HG03575 (cell line): ENCODE measurements around the gene ITPKC.
"Not testable (repeated sequence)": the region's sequence is repeated elsewhere in the genome, so short reads cannot be mapped to it uniquely, and the experiment has no call there.

Source experiments
- ATAC-seq: cut with Tn5 transposase; IDR thresholded peaks from one replicate; pipeline ENCODE4 v1.9.1; 2021; ENCODE audit not compliant: unreplicated experiment, insufficient number of reproducible peaks, low FRiP score; ENCODE audit errors: extremely low read depth

The ITPKC gene

GRCh38 chr19:40755248-40755624, 38.3 kb downstream of the ITPKC start:
- ATAC-seq, result no peak

GRCh38 chr19:40755791-40756190, 38.9 kb downstream of the ITPKC start:
- no peak for ATAC-seq

DNA sequence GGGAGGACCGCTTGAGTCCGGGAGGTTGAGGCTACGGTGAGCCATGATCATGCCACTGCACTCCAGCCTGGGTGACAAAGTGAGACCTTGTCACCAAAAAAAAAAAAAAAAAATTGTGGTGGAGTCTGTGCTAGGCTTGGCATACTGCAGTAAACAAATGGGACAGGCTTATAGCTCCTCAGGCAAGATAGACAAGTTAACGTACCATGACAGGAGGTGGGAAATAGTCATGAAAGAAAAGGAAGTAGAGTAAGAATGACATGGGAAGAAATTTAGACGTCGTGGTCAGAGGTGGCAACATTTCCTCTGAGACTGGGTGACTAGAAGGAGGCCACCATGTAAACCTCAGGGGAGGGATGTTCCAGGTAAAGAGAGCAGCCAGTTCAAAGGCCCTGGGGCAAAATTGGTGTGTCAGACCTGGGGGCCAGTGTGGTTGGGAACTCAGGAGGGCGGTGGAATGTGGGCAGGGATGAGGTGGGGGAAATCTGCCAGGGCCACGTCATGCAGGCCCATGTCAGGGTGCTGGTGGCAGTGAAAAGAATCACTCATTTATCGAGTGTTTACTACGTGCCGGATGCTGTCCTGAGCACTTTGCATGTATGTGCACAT, 39.7 kb downstream of the ITPKC start:
- ATAC-seq, result no peak

- no peak for ATAC-seq
These were observed 41.6 kb downstream of the ITPKC start for GRCh38 chr19:40758491-40758890.

DNA sequence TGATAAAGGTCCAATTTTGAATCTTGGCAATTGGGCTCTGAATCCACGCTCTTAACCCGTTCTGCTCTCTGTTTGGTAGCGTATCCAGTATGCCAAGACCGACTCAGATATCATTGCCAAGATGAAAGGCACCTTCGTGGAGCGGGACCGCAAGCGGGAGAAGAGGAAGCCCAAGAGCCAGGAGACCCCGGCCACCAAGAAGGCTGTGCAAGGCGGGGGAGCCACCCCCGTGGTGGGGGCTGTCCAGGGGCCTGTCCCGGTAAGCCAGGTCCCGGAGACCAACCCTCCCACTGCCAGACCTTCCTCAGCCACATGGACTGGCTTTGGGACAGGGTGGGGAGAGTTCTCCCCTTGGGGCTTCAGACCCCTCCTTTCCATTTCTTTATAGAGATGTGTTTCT, 42.4 kb downstream of the ITPKC start:
- ATAC-seq, result no peak

DNA sequence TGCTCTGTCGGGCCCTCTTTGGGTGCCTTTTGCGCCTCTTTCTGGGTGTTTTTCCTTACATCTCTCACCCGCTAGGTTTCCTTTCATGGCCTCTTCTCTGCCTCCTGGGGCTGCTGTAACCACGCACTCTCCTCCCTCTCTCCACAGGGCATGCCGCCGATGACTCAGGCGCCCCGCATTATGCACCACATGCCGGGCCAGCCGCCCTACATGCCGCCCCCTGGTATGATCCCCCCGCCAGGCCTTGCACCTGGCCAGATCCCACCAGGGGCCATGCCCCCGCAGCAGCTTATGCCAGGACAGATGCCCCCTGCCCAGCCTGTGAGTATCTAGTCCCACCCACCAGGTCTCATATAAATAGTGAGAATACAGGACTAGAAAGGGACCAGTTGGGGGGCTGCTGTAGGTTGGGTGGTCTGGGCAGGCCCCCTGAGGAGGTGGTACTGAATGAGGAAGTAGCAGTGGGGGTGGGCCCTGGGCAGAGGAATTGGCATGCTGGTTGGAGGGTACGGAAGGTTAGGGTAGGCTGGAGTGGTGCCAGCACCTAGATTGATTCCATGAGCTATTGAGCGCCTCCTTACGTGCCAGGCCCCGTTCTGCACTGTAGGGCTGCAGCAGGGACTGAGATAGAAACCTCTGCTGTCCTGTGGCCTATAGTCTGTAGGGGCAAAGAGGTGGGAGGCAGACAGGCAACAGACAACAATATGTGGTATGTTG, 46.0 kb downstream of the ITPKC start:
- no peak for ATAC-seq

- no peak for ATAC-seq
These were observed 46.6 kb downstream of the ITPKC start for GRCh38 chr19:40763526-40763925.

GRCh38 chr19:40763963-40764362, 47.1 kb downstream of the ITPKC start:
- ATAC-seq, result no peak

- not testable (repeated sequence) for ATAC-seq
These were observed 49.5 kb downstream of the ITPKC start for GRCh38 chr19:40766385-40766784.

DNA sequence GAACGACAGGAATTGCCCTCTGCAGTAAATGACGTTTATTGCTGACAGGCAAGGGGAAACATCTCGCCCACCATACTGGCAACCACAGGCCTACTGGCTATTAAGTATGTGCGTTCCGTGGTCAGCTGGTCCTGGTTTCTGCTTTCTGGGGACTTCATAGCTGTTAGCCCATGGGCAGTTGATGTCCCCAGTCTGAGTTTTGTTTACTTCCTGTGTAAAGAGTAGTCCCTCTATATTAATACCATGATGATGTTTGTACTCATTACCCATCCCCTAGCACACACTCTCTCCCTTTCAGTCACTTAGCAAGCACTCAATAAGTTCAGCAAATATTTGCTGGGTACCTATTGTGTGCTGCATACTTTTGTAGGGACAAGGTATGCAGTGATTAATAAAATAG, 52.0 kb downstream of the ITPKC start:
- ATAC-seq, result no peak

- ATAC-seq, result not testable (repeated sequence)
These were observed 54.4 kb downstream of the ITPKC start for GRCh38 chr19:40771101-40771862.

DNA sequence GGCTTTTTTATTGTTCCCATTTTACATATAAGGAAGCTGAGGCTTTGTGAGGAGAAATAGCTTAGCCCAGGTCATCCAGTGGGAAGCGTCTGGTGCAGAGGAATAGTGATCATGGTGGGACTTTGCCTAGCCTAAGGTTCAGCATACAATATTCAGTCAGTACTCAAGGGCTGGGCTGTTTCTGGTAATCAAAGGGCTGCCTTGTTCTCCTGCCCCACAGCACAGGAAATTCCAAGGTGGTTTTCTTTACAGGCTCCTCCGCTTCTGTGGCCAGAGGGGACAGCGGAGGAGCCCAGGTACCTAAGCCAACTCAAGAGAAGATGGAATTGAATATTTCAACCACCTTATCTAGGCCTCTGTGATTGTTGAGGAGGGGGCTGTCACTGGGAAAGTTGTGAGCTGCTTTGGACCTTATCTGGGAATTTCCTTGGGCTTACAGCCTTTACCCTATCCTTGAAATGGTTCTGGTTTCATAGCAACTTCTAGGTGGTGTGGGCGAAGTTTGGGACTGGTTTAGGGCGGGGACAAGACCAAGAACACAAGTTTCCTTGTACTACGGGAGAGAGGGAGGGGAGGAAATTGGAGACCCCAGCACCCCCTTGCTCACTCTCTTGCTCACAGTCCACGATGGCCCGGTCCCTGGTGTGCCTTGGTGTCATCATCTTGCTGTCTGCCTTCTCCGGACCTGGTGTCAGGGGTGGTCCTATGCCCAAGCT, 58.2 kb downstream of the ITPKC start, which contains the start of gene MIA:
Gene MIA, plus strand, starts transcription at position 606 of the 716 bp plus-strand sequence. Its CDS starts 22 bp downstream, at position 628.
- no peak for ATAC-seq

DNA sequence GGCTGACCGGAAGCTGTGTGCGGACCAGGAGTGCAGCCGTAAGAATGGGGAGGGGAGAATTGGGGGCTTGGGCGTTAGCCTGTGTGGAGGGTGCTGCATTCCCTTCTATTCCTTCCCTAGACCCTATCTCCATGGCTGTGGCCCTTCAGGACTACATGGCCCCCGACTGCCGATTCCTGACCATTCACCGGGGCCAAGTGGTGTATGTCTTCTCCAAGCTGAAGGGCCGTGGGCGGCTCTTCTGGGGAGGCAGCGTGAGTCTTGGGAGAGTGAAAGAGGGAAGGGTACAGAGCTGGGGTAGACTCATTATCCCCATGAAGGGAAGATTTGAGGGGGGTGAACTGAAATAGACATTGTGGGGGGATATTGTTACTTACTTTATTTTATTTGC, 58.7 kb downstream of the ITPKC start:
- no peak for ATAC-seq

GRCh38 chr19:40776364-40776763, 59.5 kb downstream of the ITPKC start:
- ATAC-seq, result no peak

- ATAC-seq, result peak; percentile 46
These were observed 60.2 kb downstream of the ITPKC start for GRCh38 chr19:40776932-40777644.

GRCh38 chr19:40777645-40777936, 60.7 kb downstream of the ITPKC start:
- no peak for ATAC-seq

- ATAC-seq, result peak; percentile 33
These were observed 61.2 kb downstream of the ITPKC start, which contains the start of gene RAB4B for GRCh38 chr19:40777937-40778705. Gene RAB4B (plus strand): TSS chr19:40778247. CDS start chr19:40778376, 129 bp downstream.

GRCh38 chr19:40778706-40779284, 61.9 kb downstream of the ITPKC start:
- no peak for ATAC-seq
